ENCODE measurements around the gene FRMD5. TPM values are rescaled to one million over a fixed set of nuclear protein-coding genes. Genes with fewer than 3 reads are reported as not detected.

Gene FRMD5
- total RNA-seq, 1 donor from 2014 or later, result 0.54 TPM

DNA sequence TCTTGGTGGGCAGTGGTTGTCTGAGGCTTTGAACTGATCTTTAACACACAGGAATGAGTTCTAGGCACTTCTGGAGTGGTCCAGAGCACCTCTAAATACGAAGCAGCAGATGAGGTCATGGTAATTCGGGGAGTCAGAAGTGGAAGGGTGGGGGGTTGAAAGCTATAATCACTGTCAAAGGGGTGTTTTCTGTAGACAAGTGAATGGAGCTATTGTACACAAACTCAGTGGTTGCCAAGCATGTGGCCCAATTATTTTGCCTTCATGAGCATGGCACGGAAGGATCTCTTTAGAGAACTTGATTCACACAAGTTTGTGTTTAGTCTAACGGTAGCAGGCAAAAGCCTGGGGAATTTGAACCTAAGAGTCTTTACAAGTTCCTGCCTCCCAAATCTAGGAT is 6.3 kb downstream of the FRMD5 start:
- DNase-seq (ENCODE audit: low spot score), result no peak
- Mint-ChIP-seq H3K4me3 (ENCODE audit: unreplicated experiment) (no peak overlapping the region), H3K4me1 (ENCODE audit: unreplicated experiment) (peaks cover 6% of the 10 kb centered on the region), H3K27me3 (ENCODE audit: unreplicated experiment) (peaks cover 2% of the 10 kb centered on the region), H3K9me3 (ENCODE audit: unreplicated experiment) (no peaks in the 10 kb centered on the region), H3K36me3 (ENCODE audit: low read depth, unreplicated experiment) (no peaks in the 10 kb centered on the region), H3K27ac (ENCODE audit: unreplicated experiment) (no peak overlapping the region)
- TF ChIP-seq, protein P1, sequence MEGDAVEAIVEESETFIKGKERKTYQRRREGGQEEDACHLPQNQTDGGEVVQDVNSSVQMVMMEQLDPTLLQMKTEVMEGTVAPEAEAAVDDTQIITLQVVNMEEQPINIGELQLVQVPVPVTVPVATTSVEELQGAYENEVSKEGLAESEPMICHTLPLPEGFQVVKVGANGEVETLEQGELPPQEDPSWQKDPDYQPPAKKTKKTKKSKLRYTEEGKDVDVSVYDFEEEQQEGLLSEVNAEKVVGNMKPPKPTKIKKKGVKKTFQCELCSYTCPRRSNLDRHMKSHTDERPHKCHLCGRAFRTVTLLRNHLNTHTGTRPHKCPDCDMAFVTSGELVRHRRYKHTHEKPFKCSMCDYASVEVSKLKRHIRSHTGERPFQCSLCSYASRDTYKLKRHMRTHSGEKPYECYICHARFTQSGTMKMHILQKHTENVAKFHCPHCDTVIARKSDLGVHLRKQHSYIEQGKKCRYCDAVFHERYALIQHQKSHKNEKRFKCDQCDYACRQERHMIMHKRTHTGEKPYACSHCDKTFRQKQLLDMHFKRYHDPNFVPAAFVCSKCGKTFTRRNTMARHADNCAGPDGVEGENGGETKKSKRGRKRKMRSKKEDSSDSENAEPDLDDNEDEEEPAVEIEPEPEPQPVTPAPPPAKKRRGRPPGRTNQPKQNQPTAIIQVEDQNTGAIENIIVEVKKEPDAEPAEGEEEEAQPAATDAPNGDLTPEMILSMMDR (IDR thresholded peaks at IDR 0.05; ENCODE audit: unreplicated experiment), result no peak

DNA sequence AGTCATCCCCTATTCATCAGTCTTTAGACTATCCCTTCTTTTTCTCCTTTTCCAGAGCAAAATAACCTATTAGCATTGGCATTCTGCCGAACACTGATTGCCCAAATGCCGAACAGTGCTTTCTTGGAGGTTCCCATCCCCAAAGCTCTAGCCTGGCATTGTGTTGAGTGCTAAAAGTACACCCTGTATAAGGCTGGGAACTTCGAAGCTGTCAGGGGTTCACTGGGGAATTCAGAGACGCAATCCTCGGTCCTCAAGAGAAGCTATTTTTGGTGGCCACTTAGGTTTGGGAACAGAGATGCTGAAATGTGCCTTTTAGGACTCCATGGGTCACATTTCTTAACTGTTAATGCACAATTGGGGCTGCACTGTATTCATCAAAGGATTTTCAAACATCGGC is 8.4 kb downstream of the FRMD5 start:
- H3K4me3 Mint-ChIP-seq (ENCODE audit: unreplicated experiment), result no peak overlapping the region
- no peaks in the 10 kb centered on the region for H3K9me3 Mint-ChIP-seq (ENCODE audit: unreplicated experiment)
- H3K27ac Mint-ChIP-seq (ENCODE audit: unreplicated experiment), result no peak overlapping the region
- no peaks in the 10 kb centered on the region for H3K4me1 Mint-ChIP-seq (ENCODE audit: unreplicated experiment)
- TF ChIP-seq, protein P1 (IDR thresholded peaks at IDR 0.05; ENCODE audit: unreplicated experiment), result no peak
- DNase-seq (ENCODE audit: low spot score), result no peak
- peaks cover 2% of the 10 kb centered on the region for H3K27me3 Mint-ChIP-seq (ENCODE audit: unreplicated experiment)
- no peaks in the 10 kb centered on the region for H3K36me3 Mint-ChIP-seq (ENCODE audit: low read depth, unreplicated experiment)

DNA sequence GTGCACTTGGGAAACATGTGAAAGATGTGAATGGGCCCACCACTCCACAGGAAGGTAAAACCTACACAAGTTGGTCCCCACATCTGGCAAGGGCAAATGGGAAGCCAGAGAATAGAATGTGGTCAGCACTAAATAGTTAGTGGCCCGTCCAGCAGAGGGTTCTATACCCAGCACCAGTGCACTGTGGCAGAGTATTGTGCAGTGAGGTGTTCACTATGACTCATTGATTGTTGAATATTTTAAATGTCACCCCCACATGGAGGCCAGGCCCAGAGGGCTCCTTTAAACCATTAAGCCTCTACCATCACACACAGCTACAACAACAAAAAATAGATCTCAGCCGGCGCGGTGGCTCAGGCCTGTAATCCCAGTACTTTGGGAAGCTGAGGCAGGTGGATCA is 11.7 kb downstream of the FRMD5 start:
- Mint-ChIP-seq H3K4me1 (ENCODE audit: unreplicated experiment) (no peaks in the 10 kb centered on the region), H3K4me3 (ENCODE audit: unreplicated experiment) (no peak overlapping the region), H3K9me3 (ENCODE audit: unreplicated experiment) (no peaks in the 10 kb centered on the region), H3K27ac (ENCODE audit: unreplicated experiment) (no peak overlapping the region), H3K27me3 (ENCODE audit: unreplicated experiment) (no peaks in the 10 kb centered on the region), H3K36me3 (ENCODE audit: low read depth, unreplicated experiment) (no peaks in the 10 kb centered on the region)
- no peak for DNase-seq (ENCODE audit: low spot score)
- TF ChIP-seq, protein P1 (IDR thresholded peaks at IDR 0.05; ENCODE audit: unreplicated experiment), result no peak

DNA sequence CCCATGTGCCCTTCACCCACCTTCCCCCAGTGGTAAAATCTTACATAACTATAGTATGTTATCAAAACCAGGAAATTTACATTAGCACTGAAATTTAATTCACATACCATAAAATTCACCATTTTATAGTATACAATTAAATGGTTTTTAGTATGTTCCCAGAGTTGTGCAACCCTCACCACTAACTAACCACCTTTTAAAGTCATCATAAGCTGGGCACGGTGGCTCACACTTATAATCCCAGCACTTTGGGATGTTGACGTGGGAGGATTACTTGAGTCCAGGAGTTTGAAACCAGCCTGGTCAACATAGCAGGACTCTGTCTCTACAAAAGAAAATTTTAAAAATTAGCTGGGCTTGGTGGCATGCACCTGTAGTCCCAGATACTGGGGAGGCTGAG is 13.7 kb downstream of the FRMD5 start:
- TF ChIP-seq, protein P1 (IDR thresholded peaks at IDR 0.05; ENCODE audit: unreplicated experiment), result no peak
- no peak overlapping the region for H3K27ac Mint-ChIP-seq (ENCODE audit: unreplicated experiment)
- no peaks in the 10 kb centered on the region for H3K36me3 Mint-ChIP-seq (ENCODE audit: low read depth, unreplicated experiment)
- no peaks in the 10 kb centered on the region for H3K4me1 Mint-ChIP-seq (ENCODE audit: unreplicated experiment)
- DNase-seq (ENCODE audit: low spot score), result no peak
- no peak overlapping the region for H3K4me3 Mint-ChIP-seq (ENCODE audit: unreplicated experiment)
- H3K27me3 Mint-ChIP-seq (ENCODE audit: unreplicated experiment), result no peaks in the 10 kb centered on the region
- H3K9me3 Mint-ChIP-seq (ENCODE audit: unreplicated experiment), result no peaks in the 10 kb centered on the region

DNA sequence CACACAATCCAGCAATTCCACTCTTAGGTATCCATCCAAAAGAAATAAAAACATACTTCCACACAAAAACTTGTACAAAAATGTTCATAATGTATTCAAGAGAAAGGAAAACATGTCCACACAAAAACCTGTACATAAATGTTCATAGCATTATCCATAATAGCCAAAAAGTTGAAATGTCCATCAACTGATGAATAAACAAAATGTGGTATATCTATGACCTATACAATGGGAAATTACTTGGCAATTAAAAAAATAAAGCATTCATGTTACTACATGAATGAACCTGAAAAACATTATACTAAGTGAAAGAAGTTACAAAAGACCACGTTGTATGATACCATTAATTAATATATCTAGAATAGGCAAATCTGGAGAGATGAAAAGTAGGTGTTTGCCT is 17.9 kb downstream of the FRMD5 start:
- Mint-ChIP-seq H3K9me3 (ENCODE audit: unreplicated experiment) (no peaks in the 10 kb centered on the region), H3K27ac (ENCODE audit: unreplicated experiment) (no peak overlapping the region), H3K27me3 (ENCODE audit: unreplicated experiment) (no peaks in the 10 kb centered on the region), H3K36me3 (ENCODE audit: low read depth, unreplicated experiment) (no peaks in the 10 kb centered on the region), H3K4me1 (ENCODE audit: unreplicated experiment) (no peaks in the 10 kb centered on the region), H3K4me3 (ENCODE audit: unreplicated experiment) (no peak overlapping the region)
- TF ChIP-seq, protein P1 (IDR thresholded peaks at IDR 0.05; ENCODE audit: unreplicated experiment), result no peak
- DNase-seq (ENCODE audit: low spot score), result no peak
